ENCODE measurements around the gene SLC8A1.

SLC8A1 gene

GRCh38 chr2:40488101-40488601, 36.3 kb upstream of the SLC8A1 start:
- Histone ChIP-seq H3K27ac (no peak overlapping the region), H3K4me3 (ENCODE audit: low read depth, low read length) (no peak overlapping the region), H3K9me3 (ENCODE audit: severe bottlenecking) (peaks cover 2% of the 10 kb centered on the region), H3K27me3 (ENCODE audit: insufficient read depth, low read depth, severe bottlenecking) (no peaks in the 10 kb centered on the region), H3K36me3 (no peaks in the 10 kb centered on the region)
- TF ChIP-seq CTCF (IDR thresholded peaks at IDR 0.05; ENCODE audit: low read depth, low read length) = peak; percentile 30
- DNase-seq = no peak

GRCh38 chr2:40487602-40488001, 35.7 kb upstream of the SLC8A1 start:
- no peaks in the 10 kb centered on the region for H3K27me3 ChIP-seq (ENCODE audit: insufficient read depth, low read depth, severe bottlenecking)
- TF ChIP-seq CTCF (IDR thresholded peaks at IDR 0.05; ENCODE audit: low read depth, low read length) = no peak
- no peak overlapping the region for H3K4me3 ChIP-seq (ENCODE audit: low read depth, low read length)
- H3K27ac ChIP-seq = no peak overlapping the region
- H3K9me3 ChIP-seq (ENCODE audit: severe bottlenecking) = peaks cover 2% of the 10 kb centered on the region
- DNase-seq = no peak
- H3K36me3 ChIP-seq = no peaks in the 10 kb centered on the region

GRCh38 chr2:40485854-40486253, 34.0 kb upstream of the SLC8A1 start:
- no peak for TF ChIP-seq CTCF (IDR thresholded peaks at IDR 0.05; ENCODE audit: low read depth, low read length)
- H3K27ac ChIP-seq = no peak overlapping the region

GRCh38 chr2:40485318-40485717, 33.4 kb upstream of the SLC8A1 start:
- Histone ChIP-seq H3K36me3 (no peaks in the 10 kb centered on the region), H3K27ac (no peak overlapping the region), H3K9me3 (ENCODE audit: severe bottlenecking) (peaks cover 2% of the 10 kb centered on the region), H3K4me3 (ENCODE audit: low read depth, low read length) (no peak overlapping the region), H3K27me3 (ENCODE audit: insufficient read depth, low read depth, severe bottlenecking) (no peaks in the 10 kb centered on the region)
- no peak for TF ChIP-seq CTCF (IDR thresholded peaks at IDR 0.05; ENCODE audit: low read depth, low read length)
- DNase-seq = no peak

More at GRCh38 chr2:40485854-40486253, 34.0 kb upstream of the SLC8A1 start:
- Histone ChIP-seq H3K36me3 (no peaks in the 10 kb centered on the region), H3K9me3 (ENCODE audit: severe bottlenecking) (peaks cover 2% of the 10 kb centered on the region), H3K27me3 (ENCODE audit: insufficient read depth, low read depth, severe bottlenecking) (no peaks in the 10 kb centered on the region), H3K4me3 (ENCODE audit: low read depth, low read length) (no peak overlapping the region)
- no peak for DNase-seq

- Histone ChIP-seq H3K27me3 (ENCODE audit: insufficient read depth, low read depth, severe bottlenecking) (no peaks in the 10 kb centered on the region), H3K27ac (no peak overlapping the region)
- DNase-seq = no peak
These were observed 31.8 kb upstream of the SLC8A1 start for GRCh38 chr2:40483549-40484243.

More at GRCh38 chr2:40483549-40484243, 31.8 kb upstream of the SLC8A1 start:
- TF ChIP-seq CTCF (IDR thresholded peaks at IDR 0.05; ENCODE audit: low read depth, low read length) = no peak
- peaks cover 2% of the 10 kb centered on the region for H3K9me3 ChIP-seq (ENCODE audit: severe bottlenecking)
- no peaks in the 10 kb centered on the region for H3K36me3 ChIP-seq
- no peak overlapping the region for H3K4me3 ChIP-seq (ENCODE audit: low read depth, low read length)
